Glomerular visceral epithelial cell (primary cell): ENCODE results near the gene FYN.

Source experiments
- DNase-seq: peaks from one replicate; pipeline ENCODE4 v3.0.0-alpha.2; 2016; ENCODE audit errors: extremely low spot score

FYN gene

GRCh38 chr6:111831408-111831807 lies 41.8 kb downstream of the FYN start:
- DNase-seq = no peak

GRCh38 chr6:111829998-111830397 lies 43.3 kb downstream of the FYN start:
- no peak for DNase-seq

- DNase-seq = no peak
These were observed 43.7 kb downstream of the FYN start for GRCh38 chr6:111829581-111829980.

GRCh38 chr6:111828809-111829208 lies 44.4 kb downstream of the FYN start:
- no peak for DNase-seq

- DNase-seq = no peak
These were observed 47.7 kb downstream of the FYN start for GRCh38 chr6:111825439-111826086.

GRCh38 chr6:111824608-111825337 lies 48.5 kb downstream of the FYN start:
- no peak for DNase-seq

GRCh38 chr6:111823831-111824607 lies 49.2 kb downstream of the FYN start:
- DNase-seq = no peak

- DNase-seq = no peak
These were observed 50.2 kb downstream of the FYN start for GRCh38 chr6:111823012-111823411.

GRCh38 chr6:111819458-111819857 lies 53.8 kb downstream of the FYN start:
- DNase-seq = no peak

- DNase-seq = no peak
These were observed 54.6 kb downstream of the FYN start for GRCh38 chr6:111818539-111819226.

- no peak for DNase-seq
These were observed 55.7 kb downstream of the FYN start for GRCh38 chr6:111817451-111818120.

GRCh38 chr6:111813677-111814310 lies 59.5 kb downstream of the FYN start:
- no peak for DNase-seq

GRCh38 chr6:111813237-111813636 lies 60.0 kb downstream of the FYN start:
- DNase-seq = no peak

- no peak for DNase-seq
These were observed 60.9 kb downstream of the FYN start for GRCh38 chr6:111812060-111813038.

- DNase-seq = peak; percentile 16
These were observed 62.7 kb downstream of the FYN start for GRCh38 chr6:111810294-111811131.

GRCh38 chr6:111809766-111810165 lies 63.5 kb downstream of the FYN start:
- DNase-seq = no peak

- peak; percentile 41 for DNase-seq
These were observed 64.0 kb downstream of the FYN start for GRCh38 chr6:111809264-111809663.

- DNase-seq = no peak
These were observed 64.8 kb downstream of the FYN start for GRCh38 chr6:111808493-111808892.
